HG02870 (cell line): Measurements from ENCODE around the gene HNRNPC.
A peak's percentile ranks its signal among the peaks of the same experiment; 100 is the strongest.
"Not testable (repeated sequence)": the region's sequence is repeated elsewhere in the genome, so short reads cannot be mapped to it uniquely, and the experiment has no call there.

Experiments used
- ATAC-seq: cut with Tn5 transposase; IDR thresholded peaks from one replicate; pipeline ENCODE4 v1.9.1; 2021; ENCODE audit warnings: mild to moderate bottlenecking, moderate library complexity; ENCODE audit not compliant: unreplicated experiment

The HNRNPC gene

GRCh38 chr14:21269252-21270046 lies at the start of gene HNRNPC:
TSS of gene HNRNPC (minus strand) at chr14:21269442. CDS start at chr14:21234193, 35,249 bp downstream.
- ATAC-seq = peak; percentile 92

DNA sequence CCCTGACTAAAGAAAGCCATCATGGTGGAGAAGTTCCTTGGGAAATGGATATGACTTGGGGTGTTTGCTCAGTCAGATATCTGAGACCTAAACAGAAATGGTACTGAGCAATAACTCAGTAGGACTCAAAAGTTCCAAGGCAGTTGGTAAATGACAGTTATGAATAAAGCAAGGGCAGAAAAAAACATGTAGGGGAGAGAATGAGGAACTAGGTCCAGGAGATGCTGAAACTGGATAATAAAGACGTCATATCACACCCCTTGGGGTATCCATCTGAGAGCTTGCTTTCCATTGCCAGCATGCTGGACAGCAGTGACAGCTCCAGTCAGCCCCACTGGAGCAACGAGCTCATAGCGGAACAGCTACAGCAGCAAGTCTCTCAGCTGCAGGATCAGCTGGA lies 48.2 kb upstream of the HNRNPC start:
- peak; percentile 73 for ATAC-seq

- no peak for ATAC-seq
Measured at GRCh38 chr14:21313512-21313911, 44.3 kb upstream of the HNRNPC start.

- ATAC-seq = no peak
Measured at GRCh38 chr14:21311614-21312013, 42.4 kb upstream of the HNRNPC start.

GRCh38 chr14:21309956-21310355 lies 40.7 kb upstream of the HNRNPC start:
- ATAC-seq = no peak

DNA sequence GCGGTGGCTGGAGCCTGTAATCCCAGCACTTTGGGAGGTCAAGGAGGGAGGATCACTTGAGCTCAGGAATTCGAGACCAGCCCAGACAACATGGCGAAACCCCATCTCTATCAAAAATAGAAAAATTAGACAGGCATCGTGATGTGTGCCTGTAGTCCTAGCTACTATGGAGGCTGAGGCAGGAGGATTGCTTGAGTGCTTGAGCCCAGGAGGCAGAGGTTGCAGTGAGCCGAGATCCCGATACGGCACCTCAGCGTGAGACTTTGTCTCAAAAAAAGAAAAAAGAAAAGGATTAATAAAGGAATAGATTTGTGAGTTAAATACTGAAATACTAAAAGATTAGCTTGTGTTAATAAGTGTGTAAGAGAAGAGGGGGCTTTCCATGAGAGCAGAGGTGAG lies 40.0 kb upstream of the HNRNPC start:
- no peak for ATAC-seq

GRCh38 chr14:21308479-21309237 lies 39.4 kb upstream of the HNRNPC start:
- peak; percentile 87 for ATAC-seq

DNA sequence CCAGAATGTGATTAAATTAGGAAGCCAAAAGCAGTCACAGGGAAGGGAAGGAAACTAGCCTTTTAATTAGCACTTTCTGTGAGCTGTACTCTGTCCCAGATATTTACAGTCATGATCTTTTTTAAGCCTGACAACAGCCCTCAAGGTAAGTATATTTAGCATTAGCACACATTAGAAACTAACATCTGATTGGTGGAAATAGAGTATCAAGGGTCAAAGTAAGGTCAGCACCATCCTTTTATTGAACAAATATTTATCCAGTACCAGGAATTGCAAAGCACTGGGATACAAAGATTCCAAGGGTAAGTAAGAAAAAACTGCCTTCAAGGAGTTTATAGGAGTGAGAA lies 38.9 kb upstream of the HNRNPC start:
- ATAC-seq = peak; percentile 19

DNA sequence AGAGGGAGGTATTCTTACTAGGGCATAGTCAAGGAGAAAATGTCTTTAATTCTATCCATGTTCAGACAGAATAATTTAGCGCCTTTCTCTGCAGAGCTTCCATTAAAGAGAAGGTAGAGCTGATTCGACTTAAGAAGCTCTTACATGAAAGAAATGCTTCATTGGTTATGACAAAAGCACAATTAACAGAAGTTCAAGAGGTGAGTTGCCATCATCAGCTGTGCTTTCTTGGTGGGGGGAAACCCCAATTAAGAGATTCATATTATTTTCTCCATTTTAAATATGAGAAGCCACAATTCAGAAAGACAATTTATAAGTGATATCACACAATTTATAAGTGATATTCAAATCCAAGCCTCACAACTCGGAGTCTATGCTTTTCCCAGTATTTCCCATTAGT lies 38.4 kb upstream of the HNRNPC start:
- no peak for ATAC-seq

GRCh38 chr14:21302836-21303140 lies 33.5 kb upstream of the HNRNPC start:
- ATAC-seq = not testable (repeated sequence)

DNA sequence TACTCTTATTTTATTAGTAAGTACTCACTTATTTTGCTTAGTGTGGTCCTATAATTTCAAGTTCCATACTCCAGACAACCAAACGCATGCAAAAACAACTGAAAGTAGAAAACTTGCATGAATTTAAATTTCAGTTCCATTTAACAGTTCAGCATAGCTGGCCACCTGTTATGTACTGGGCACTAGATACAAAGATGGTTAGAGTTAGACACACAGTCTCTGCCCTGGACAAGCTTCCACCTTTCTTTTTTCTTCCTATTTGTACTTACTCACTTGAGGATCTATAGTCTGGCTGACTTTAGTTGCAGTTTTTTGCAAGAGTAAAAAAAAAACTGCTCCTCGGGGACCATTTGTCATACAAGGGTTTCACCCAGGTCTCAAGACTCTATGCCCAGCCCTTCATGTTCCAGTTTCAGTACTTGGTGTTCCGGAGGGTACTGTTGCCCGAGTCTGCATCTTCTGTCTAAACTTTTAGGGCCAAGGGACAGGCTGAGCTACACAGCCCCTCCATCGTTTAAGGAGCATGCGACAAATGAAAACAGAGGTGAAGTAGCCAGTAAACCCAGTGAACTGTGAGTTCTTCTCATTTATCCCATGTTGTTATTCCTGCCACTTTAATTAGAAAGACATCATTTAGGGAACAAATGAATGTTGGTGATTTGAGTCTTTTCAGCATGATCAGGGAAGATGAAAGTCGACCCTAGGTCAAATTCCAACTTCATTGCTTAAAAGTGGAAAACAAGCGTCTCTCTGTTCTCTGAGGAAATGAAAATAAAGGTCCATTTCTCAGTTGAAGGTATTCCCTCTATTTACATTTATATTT lies 33.0 kb upstream of the HNRNPC start:
- no peak for ATAC-seq

DNA sequence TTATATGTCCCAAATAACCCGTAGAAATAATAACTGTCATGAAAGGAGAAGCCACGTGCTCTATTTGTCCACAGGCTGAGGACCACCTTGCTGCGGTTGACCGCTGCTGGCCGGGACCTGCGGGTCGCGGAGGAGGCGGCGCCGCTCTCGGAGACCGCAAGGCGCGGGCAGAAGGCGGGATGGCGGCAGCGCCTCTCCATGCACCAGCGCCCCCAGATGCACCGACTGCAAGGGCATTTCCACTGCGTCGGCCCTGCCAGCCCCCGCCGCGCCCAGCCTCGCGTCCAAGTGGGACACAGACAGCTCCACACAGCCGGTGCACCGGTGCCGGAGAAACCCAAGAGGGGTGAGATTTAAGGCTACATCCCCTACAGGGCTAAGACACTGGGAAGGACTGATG lies 31.6 kb upstream of the HNRNPC start:
- no peak for ATAC-seq

- ATAC-seq = no peak
Measured at GRCh38 chr14:21299562-21300130, 30.4 kb upstream of the HNRNPC start.

- ATAC-seq = no peak
Measured at GRCh38 chr14:21298358-21298757, 29.1 kb upstream of the HNRNPC start.

GRCh38 chr14:21294026-21294425 lies 24.8 kb upstream of the HNRNPC start:
- not testable (repeated sequence) for ATAC-seq

GRCh38 chr14:21287168-21287567 lies 17.9 kb upstream of the HNRNPC start:
- ATAC-seq = no peak

GRCh38 chr14:21286516-21286915 lies 17.3 kb upstream of the HNRNPC start:
- ATAC-seq = not testable (repeated sequence)

DNA sequence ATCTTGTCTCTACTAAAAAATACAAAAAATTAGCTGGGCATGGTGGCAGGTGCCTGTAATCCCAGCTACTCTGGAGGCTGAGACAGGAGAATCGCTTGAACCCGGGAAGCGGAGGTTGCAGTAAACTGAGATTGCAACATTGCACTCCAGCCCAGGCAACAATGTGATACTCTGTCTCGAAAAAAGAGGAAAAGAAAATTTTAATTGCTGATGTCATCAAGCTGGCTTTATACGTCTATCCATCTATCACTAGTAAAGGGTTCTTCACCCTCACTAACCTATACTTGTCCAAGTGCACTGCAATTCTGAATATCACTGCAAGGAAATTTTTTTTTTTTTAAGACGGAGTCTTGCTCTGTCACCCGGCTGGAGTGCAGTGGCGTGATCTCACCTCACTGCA lies 12.7 kb upstream of the HNRNPC start:
- not testable (repeated sequence) for ATAC-seq

DNA sequence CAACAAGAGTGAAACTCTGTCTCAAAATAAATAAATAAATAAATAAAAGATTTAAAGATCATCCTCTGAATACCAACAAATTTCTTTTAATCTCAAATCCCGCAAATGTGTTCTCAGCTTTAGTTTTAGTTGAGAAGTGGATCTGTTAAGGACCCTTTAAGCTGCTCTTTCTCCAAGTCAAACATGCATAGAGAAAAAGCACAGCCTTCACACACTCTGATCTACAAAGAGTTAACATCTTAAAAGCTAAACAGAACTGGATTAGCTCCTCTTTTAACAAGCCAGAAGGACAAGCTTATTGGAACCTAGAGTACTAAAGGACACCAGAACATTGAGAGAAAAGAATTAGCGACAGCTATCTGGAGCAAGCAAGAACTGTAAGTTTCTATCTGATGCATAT lies 10.5 kb upstream of the HNRNPC start, which contains the start of gene RPGRIP1:
Gene RPGRIP1, plus strand, starts transcription at position 301 of the 400 bp plus-strand sequence. CDS start 7,894 bp downstream, outside the sequence.
- ATAC-seq = no peak

GRCh38 chr14:21278632-21279031 lies 9.4 kb upstream of the HNRNPC start:
- no peak for ATAC-seq

DNA sequence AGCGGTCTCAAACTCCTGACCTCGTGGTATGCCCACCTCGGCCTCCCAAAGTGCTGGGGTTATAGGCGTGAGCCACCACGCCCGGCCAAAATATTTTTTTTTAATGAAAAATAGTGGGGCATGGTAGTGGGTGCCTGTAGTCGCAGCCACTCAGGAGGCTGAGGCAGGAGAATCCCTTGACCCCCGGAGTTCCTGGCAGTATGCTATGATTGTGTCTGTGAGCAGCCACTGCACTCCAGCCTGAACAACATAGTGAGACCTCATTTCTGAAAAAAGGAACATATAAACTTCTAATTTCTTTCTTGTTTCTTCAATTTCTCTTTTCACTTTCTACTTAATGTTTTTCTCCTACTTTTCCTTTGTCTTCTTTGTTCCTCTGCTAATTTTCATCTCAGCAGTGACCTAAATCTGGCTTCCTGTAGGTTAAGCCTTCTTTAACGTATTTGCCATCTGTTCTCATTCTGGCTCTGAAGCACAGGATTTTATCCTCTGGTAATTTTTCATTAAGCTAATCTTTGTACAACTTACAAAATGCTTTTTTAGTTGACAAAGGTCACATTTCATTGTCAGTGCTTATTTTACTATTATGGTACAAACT lies 6.1 kb upstream of the HNRNPC start:
- no peak for ATAC-seq
